Keratinocyte (primary cell): ENCODE measurements around the gene EIF2AK2. TPM values are rescaled to one million over a fixed set of nuclear protein-coding genes. Genes with fewer than 3 reads are reported as not detected.

ENCODE experiments used
- DNase-seq: peaks from one replicate; pipeline ENCODE4 v3.0.0-alpha.2; 2011; ENCODE audit warnings: low read depth, missing footprints, low spot score
- FAIRE-seq: peaks from 2 replicates; lab custom pipeline; 2011; peaks lifted over from hg19 to GRCh38; lab: Jason Lieb, UNC
- H2AFZ ChIP-seq: 2 replicates; pipeline ENCODE4 v1.6.0; 2012; ENCODE audit warnings: low read length, control low read depth, inconsistent platforms; ENCODE audit not compliant: control insufficient read depth
- H3K27ac ChIP-seq: 2 replicates; pipeline ENCODE4 v1.5.1; 2011; ENCODE audit warnings: low read length; ENCODE audit not compliant: control insufficient read depth, insufficient read depth
- H3K27me3 ChIP-seq: 3 replicates; pipeline ENCODE4 v1.6.0; 2011; ENCODE audit warnings: low read length; ENCODE audit not compliant: control insufficient read depth, insufficient read depth; ENCODE audit errors: extremely low read depth
- H3K36me3 ChIP-seq, 2 experiments: 2 replicates in 1 of 2; 3 replicates in 1 of 2; pipeline ENCODE4 v1.5.1; 2011; ENCODE audit warnings: low read length in 2 of 2, mild to moderate bottlenecking in 1 of 2; ENCODE audit not compliant: control insufficient read depth in 2 of 2, insufficient read depth in 2 of 2; ENCODE audit errors: extremely low read depth in 1 of 2
- H3K4me1 ChIP-seq: 3 replicates; pipeline ENCODE4 v1.5.1; 2011; ENCODE audit warnings: low read length; ENCODE audit not compliant: control insufficient read depth, insufficient read depth; ENCODE audit errors: extremely low read depth
- H3K4me2 ChIP-seq: 3 replicates; pipeline ENCODE4 v1.6.0; 2011; ENCODE audit warnings: low read depth, low read length; ENCODE audit not compliant: control insufficient read depth, insufficient read depth; ENCODE audit errors: extremely low read depth
- H3K4me3 ChIP-seq, 3 experiments: fragments of 200-600 bp in 1 of 3; sonication (generic) in 1 of 3; 2 replicates in 2 of 3; 3 replicates in 1 of 3; pipeline ENCODE4 v1.5.1; 2011 to 2016; ENCODE audit warnings: low read length in 3 of 3, mild to moderate bottlenecking in 3 of 3, control low read depth in 2 of 3, inconsistent platforms in 1 of 3, low read depth in 1 of 3, mixed read lengths in 1 of 3, mixed run types in 1 of 3, moderate library complexity in 1 of 3; ENCODE audit not compliant: control insufficient read depth in 2 of 3, insufficient read depth in 2 of 3; ENCODE audit errors: extremely low read depth in 1 of 3
- H3K79me2 ChIP-seq: 2 replicates; pipeline ENCODE4 v1.6.0; 2012; ENCODE audit warnings: low read length; ENCODE audit not compliant: control insufficient read depth, insufficient read depth
- H3K9ac ChIP-seq: 3 replicates; pipeline ENCODE4 v1.6.0; 2011; ENCODE audit warnings: low read length; ENCODE audit not compliant: control insufficient read depth, insufficient read depth; ENCODE audit errors: extremely low read depth
- H3K9me1 ChIP-seq: 3 replicates; pipeline ENCODE4 v1.6.0; 2011; ENCODE audit warnings: low read length; ENCODE audit not compliant: control insufficient read depth, insufficient read depth; ENCODE audit errors: extremely low read depth
- H3K9me3 ChIP-seq: 2 replicates; pipeline ENCODE4 v1.5.1; 2012; ENCODE audit warnings: low read depth, low read length; ENCODE audit not compliant: control insufficient read depth
- H4K20me1 ChIP-seq: 3 replicates; pipeline ENCODE4 v1.6.0; 2011; ENCODE audit warnings: low read length; ENCODE audit not compliant: control insufficient read depth, insufficient read depth; ENCODE audit errors: extremely low read depth
- CTCF ChIP-seq, 3 experiments: IDR thresholded peaks in 1 of 3; conservative IDR thresholded peaks in 1 of 3; optimal IDR thresholded peaks in 1 of 3; 2 replicates in 2 of 3; 3 replicates in 1 of 3; pipeline versions ENCODE3 to v1.5.1; 2011; ENCODE audit warnings: low read length in 3 of 3, mild to moderate bottlenecking in 3 of 3, moderate library complexity in 2 of 3, control low read depth in 1 of 3, inconsistent platforms in 1 of 3; ENCODE audit not compliant: insufficient read depth in 2 of 3; ENCODE audit errors: extremely low read depth in 1 of 3
- EZH2 ChIP-seq: IDR thresholded peaks from one replicate; pipeline ENCODE4 v1.6.1; 2012; ENCODE audit warnings: inconsistent platforms, mild to moderate bottlenecking, low read length, moderate library complexity
- dilution Hi-C: fragments of 300-500 bp; cut with MboI; formaldehyde crosslinking; loops from one replicate; pipeline ENCODE4 v1.7.0; 2020; ENCODE audit warnings: low sequenced_read_pairs; ENCODE audit not compliant: extremely low pct_ligation_motif_present
- polyA plus RNA-seq, 5 experiments: library from polyadenylated mRNA; depleted of rRNA in 3 of 5; stranded (reverse) in 3 of 5; stranded (forward) in 1 of 5; unstranded in 1 of 5; fragments of >200 nt; gene quantifications; 1 replicate in 1 of 5; 2 replicates in 3 of 5; 3 replicates in 1 of 5; pipeline versions ENCODE4 v1.2.1 to v1.2.3, GENCODE V29; 2011 to 2012; ENCODE audit warnings: missing spikeins in 2 of 5, low read depth in 1 of 5, low replicate concordance in 1 of 5

EIF2AK2 gene
- polyA plus RNA-seq, 1 donor (not counting 4 experiments of a cell fraction or from before 2014, with no cell fraction given) = 54.6 TPM

- Histone ChIP-seq H4K20me1 (no peaks in the 10 kb centered on the region), H3K4me1 (no peaks in the 10 kb centered on the region), H3K9ac (no peak overlapping the region), H3K9me1 (no peaks in the 10 kb centered on the region), H3K4me2 (no peak overlapping the region), H3K27ac (no peak overlapping the region), H3K27me3 (no peaks in the 10 kb centered on the region), H3K36me3 (peaks cover 4 to 11% of the 10 kb centered on the region in 2 experiments), H2AFZ (no peak overlapping the region), H3K4me3 (no peak overlapping the region), H3K79me2 (no peaks in the 10 kb centered on the region), H3K9me3 (no peaks in the 10 kb centered on the region)
- dilution Hi-C loops = no loop called here
- DNase-seq = no peak
- TF ChIP-seq EZH2 (no peak), CTCF (optimal IDR thresholded peaks at IDR 0.05 in 1 of 3, IDR thresholded peaks at IDR 0.05 in 1 of 3, conservative IDR thresholded peaks at IDR 0.05 in 1 of 3; ENCODE audit: extremely low read depth in 1 of 3, insufficient read depth in 2 of 3, low read length in 3 of 3) (no peak)
- no peak for FAIRE-seq
Observed at GRCh38 chr2:37096568-37096967, 60.2 kb downstream of the EIF2AK2 start.

- dilution Hi-C loops = no loop called here
- Histone ChIP-seq H3K9me1 (no peaks in the 10 kb centered on the region), H3K4me2 (no peak overlapping the region), H3K9ac (no peak overlapping the region), H2AFZ (no peak overlapping the region), H3K4me3 (no peak overlapping the region), H3K79me2 (no peaks in the 10 kb centered on the region), H4K20me1 (no peaks in the 10 kb centered on the region), H3K27ac (no peak overlapping the region), H3K27me3 (no peaks in the 10 kb centered on the region), H3K4me1 (no peaks in the 10 kb centered on the region), H3K36me3 (peaks cover 0 to 6% of the 10 kb centered on the region in 2 experiments), H3K9me3 (no peaks in the 10 kb centered on the region)
- no peak for TF ChIP-seq CTCF (optimal IDR thresholded peaks at IDR 0.05 in 1 of 3, IDR thresholded peaks at IDR 0.05 in 1 of 3, conservative IDR thresholded peaks at IDR 0.05 in 1 of 3; ENCODE audit: extremely low read depth in 1 of 3, insufficient read depth in 2 of 3, low read length in 3 of 3)
- TF ChIP-seq EZH2 = no peak
- DNase-seq (no peak), FAIRE-seq (no peak)
Observed at GRCh38 chr2:37091873-37092272, 64.9 kb downstream of the EIF2AK2 start.
